Calu3 (cell line): ENCODE data around the gene FRMD1. TPM values are rescaled to one million over a fixed set of nuclear protein-coding genes. Genes with fewer than 3 reads are reported as not detected.
A peak's percentile ranks its signal among the peaks of the same experiment; 100 is the strongest.

ENCODE experiments used
- BruUV-seq: library from RNA; stranded (reverse); fragments of 400-500 nt; replicated peaks from 2 replicates; lab custom pipeline; 2021; lab: Mats Ljungman, UMichigan
- CTCF ChIA-PET: fragments of 300-600 bp; sonication (Branson Sonifier 250); formaldehyde crosslinking; loops from one replicate; lab custom pipeline; 2022; ENCODE audit warnings: antibody characterized with exemption; lab: Charles Lee
- DNase-seq: peaks from one replicate; pipeline ENCODE4 v3.0.0; 2022
- H3K27ac Mint-ChIP-seq: one replicate; pipeline ENCODE4 v1.8.0; 2022; ENCODE audit warnings: mixed read lengths; ENCODE audit not compliant: unreplicated experiment
- H3K27me3 Mint-ChIP-seq: one replicate; pipeline ENCODE4 v1.8.0; 2022; ENCODE audit warnings: mixed read lengths; ENCODE audit not compliant: unreplicated experiment
- H3K36me3 Mint-ChIP-seq: one replicate; pipeline ENCODE4 v1.8.0; 2022; ENCODE audit warnings: mild to moderate bottlenecking, moderate library complexity, mixed read lengths; ENCODE audit not compliant: insufficient read depth, unreplicated experiment
- H3K4me1 Mint-ChIP-seq: one replicate; pipeline ENCODE4 v1.8.0; 2022; ENCODE audit warnings: mild to moderate bottlenecking, low read depth, mixed read lengths; ENCODE audit not compliant: unreplicated experiment
- H3K4me3 Mint-ChIP-seq: one replicate; pipeline ENCODE4 v1.8.0; 2022; ENCODE audit warnings: mild to moderate bottlenecking, low read depth, moderate library complexity, mixed read lengths; ENCODE audit not compliant: unreplicated experiment
- H3K9me3 Mint-ChIP-seq: one replicate; pipeline ENCODE4 v1.8.0; 2022; ENCODE audit warnings: low read depth, mixed read lengths; ENCODE audit not compliant: unreplicated experiment
- intact Hi-C: fragments of 100-400 bp; cut with micrococcal nuclease; formaldehyde crosslinking; loops from one replicate; pipeline ENCODE4 v1.10.0; 2022; ENCODE audit not compliant: unreplicated experiment
- total RNA-seq: library from RNA; stranded (reverse); gene quantifications from 2 replicates; pipeline ENCODE4 v1.2.3, GENCODE V29; 2022
- TF ChIP-seq, protein P1 (sequence below): fragments of 200-600 bp; IDR thresholded peaks from one replicate; pipeline ENCODE4 v1.8.0; 2022; ENCODE audit warnings: antibody characterized with exemption; ENCODE audit not compliant: unreplicated experiment

FRMD1 gene
- total RNA-seq, 1 experiment from 2014 or later: not detected

DNA sequence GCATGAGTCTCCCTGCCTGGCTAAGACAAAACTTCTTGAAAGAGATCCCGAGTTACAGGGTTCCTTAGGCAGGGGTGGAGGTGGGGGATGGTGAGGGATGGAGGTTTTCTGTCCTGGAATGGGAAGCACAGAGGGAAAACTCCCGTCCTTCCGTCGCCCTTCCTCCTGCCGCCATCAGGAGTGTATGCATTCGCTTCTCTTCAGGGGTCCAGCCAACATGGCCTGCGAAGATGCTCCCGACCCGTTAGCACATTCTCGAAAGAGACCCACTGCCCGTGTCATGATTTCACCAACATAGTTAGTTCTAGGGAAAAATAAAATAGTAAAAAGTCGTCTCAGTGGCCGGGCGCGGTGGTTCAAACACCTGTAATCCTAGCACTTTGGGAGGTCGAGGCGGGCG lies 44.5 kb downstream of the FRMD1 start:
- CTCF ChIA-PET: interaction anchor here (1.0 kb wide), 1 partner anchor 27 kb away, joined by 3 read pairs; no protein-coding TSS in a partner anchor
- BruUV-seq: no TSS peak
- DNase-seq: no peak
- TF ChIP-seq, protein P1, sequence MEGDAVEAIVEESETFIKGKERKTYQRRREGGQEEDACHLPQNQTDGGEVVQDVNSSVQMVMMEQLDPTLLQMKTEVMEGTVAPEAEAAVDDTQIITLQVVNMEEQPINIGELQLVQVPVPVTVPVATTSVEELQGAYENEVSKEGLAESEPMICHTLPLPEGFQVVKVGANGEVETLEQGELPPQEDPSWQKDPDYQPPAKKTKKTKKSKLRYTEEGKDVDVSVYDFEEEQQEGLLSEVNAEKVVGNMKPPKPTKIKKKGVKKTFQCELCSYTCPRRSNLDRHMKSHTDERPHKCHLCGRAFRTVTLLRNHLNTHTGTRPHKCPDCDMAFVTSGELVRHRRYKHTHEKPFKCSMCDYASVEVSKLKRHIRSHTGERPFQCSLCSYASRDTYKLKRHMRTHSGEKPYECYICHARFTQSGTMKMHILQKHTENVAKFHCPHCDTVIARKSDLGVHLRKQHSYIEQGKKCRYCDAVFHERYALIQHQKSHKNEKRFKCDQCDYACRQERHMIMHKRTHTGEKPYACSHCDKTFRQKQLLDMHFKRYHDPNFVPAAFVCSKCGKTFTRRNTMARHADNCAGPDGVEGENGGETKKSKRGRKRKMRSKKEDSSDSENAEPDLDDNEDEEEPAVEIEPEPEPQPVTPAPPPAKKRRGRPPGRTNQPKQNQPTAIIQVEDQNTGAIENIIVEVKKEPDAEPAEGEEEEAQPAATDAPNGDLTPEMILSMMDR: no peak
- Mint-ChIP-seq H3K4me1 (peaks cover 22% of the 10 kb centered on the region), H3K27ac (peak overlapping the region; percentile 50), H3K27me3 (peaks cover 14% of the 10 kb centered on the region), H3K36me3 (peaks cover 16% of the 10 kb centered on the region), H3K9me3 (no peaks in the 10 kb centered on the region), H3K4me3 (peak overlapping the region; percentile 87)
- intact Hi-C loops: loop anchor here (10.0 kb wide), 2 partner anchors 70 to 100 kb away; no protein-coding TSS in a partner anchor

DNA sequence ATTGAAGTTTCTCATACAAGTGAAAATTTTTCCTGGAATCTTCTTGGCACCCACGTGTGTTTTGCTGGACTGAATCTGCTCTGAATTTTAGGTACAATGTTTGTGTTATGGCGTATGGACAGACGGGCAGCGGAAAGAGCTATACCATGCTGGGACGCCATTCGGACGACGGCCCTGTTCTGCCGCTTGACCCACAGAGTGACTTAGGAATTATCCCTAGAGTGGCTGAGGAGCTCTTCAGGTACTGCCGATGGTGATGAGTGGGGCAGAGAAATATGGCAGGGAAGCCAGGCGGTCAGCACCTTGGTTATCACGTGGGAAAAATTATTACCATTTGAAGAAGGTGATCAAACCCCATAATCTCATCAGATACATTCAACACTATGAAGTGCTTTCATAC lies 45.2 kb downstream of the FRMD1 start:
- TF ChIP-seq, protein P1: no peak
- Mint-ChIP-seq H3K36me3 (peaks cover 16% of the 10 kb centered on the region), H3K4me3 (no peak overlapping the region), H3K27me3 (peaks cover 14% of the 10 kb centered on the region), H3K4me1 (peaks cover 22% of the 10 kb centered on the region), H3K27ac (no peak overlapping the region), H3K9me3 (no peaks in the 10 kb centered on the region)
- CTCF ChIA-PET: interaction anchor here (0.7 kb wide), 1 partner anchor 270 kb away, joined by 3 read pairs; no protein-coding TSS in a partner anchor
- BruUV-seq: no TSS peak
- no peak for DNase-seq
- intact Hi-C loops: loop anchor here (10.0 kb wide), 2 partner anchors 69 to 99 kb away; no protein-coding TSS in a partner anchor

DNA sequence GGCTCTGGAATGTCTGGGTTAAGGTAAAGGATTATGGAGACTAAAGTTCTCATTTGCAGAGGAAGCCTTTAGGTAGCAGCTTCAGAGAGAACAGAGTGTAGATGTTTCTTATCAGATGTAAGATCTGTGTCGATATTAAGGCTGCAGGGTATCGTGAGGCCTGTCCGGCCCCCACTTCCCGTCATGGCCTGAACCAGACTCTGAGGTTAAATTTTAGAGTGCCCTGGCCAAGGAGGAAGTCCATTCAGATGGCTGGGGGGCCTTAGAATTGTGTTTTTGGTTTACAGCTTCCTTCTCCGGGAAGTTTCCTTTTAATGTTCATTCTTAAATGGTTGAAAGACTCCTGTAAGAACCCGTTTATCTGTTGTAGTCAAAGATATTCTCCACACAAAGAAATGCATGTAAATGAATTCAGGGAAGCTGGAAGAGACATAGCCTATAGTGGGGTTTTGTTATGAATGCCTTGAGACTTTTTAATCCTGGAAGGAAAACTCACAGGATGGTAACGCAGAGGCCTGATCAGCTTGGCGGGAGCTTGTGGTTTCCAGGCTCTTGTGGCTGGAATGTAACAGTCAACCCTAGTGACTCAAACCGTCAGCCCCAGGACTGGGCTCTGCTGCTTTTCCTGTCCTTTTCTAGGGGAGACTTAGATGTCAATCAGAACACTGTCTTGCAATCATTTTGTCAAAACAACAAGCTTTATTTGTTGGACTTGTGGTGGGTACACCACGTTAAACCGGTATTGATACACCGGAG lies 46.8 kb downstream of the FRMD1 start:
- Mint-ChIP-seq H3K27ac (no peak overlapping the region), H3K4me3 (no peak overlapping the region), H3K36me3 (peaks cover 16% of the 10 kb centered on the region), H3K4me1 (peaks cover 15% of the 10 kb centered on the region), H3K9me3 (no peaks in the 10 kb centered on the region), H3K27me3 (peaks cover 14% of the 10 kb centered on the region)
- no TSS peak for BruUV-seq
- intact Hi-C loops: loop anchor here (10.0 kb wide), 2 partner anchors 67 to 97 kb away; no protein-coding TSS in a partner anchor
- TF ChIP-seq, protein P1: no peak
- CTCF ChIA-PET: interaction anchor here (0.6 kb wide), 1 partner anchor 79 kb away, joined by 3 read pairs; no protein-coding TSS in a partner anchor
- DNase-seq: no peak

DNA sequence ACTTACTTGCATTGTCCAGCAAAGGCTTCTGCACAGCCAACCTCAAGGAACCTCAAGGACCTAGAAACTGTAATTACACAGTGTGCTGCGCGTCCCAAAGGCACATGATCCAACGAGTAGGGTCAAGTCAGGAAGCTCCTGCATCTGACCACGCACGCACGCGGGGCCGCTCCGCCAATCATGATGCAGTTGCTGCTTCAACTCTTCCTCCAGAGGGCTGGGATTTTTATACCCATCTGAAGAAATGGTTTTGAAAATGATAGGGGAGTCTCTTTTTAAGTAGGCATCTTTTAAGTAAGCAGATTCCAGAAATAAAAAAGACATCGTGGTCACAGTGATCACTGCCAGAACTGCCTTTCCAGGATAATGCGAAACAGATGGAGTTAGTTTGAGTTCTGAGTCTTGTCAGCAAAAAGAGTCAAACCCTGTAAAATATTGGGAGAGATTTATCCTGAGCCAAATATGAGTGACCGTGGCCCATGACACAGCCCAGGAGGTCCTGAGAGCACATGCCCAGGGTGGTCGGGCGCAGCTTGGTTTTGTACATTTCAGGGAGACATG lies 47.5 kb downstream of the FRMD1 start:
- Mint-ChIP-seq H3K9me3 (no peaks in the 10 kb centered on the region), H3K27ac (no peak overlapping the region), H3K27me3 (peaks cover 14% of the 10 kb centered on the region), H3K4me3 (no peak overlapping the region), H3K4me1 (peaks cover 11% of the 10 kb centered on the region), H3K36me3 (peaks cover 16% of the 10 kb centered on the region)
- TF ChIP-seq, protein P1: no peak
- DNase-seq: no peak
- no TSS peak for BruUV-seq
- CTCF ChIA-PET: no interaction called here
- intact Hi-C loops: loop anchor here (10.0 kb wide), 2 partner anchors 67 to 97 kb away; no protein-coding TSS in a partner anchor
